Neural crest cell (in vitro differentiated cells): ENCODE measurements around the gene CCDC170. TPM values are rescaled to one million over a fixed set of nuclear protein-coding genes. Genes with fewer than 3 reads are reported as not detected.
"Not testable (repeated sequence)": the region's sequence is repeated elsewhere in the genome, so short reads cannot be mapped to it uniquely, and the experiment has no call there.

ENCODE experiments used
- DNase-seq: peaks from one replicate; pipeline ENCODE4 v3.0.0; 2021; ENCODE audit warnings: low read depth, mixed read lengths, low spot score
- H3K27ac Mint-ChIP-seq: one replicate; pipeline ENCODE4 v1.8.0; 2021; ENCODE audit warnings: mild to moderate bottlenecking, mixed read lengths; ENCODE audit not compliant: unreplicated experiment
- H3K27me3 Mint-ChIP-seq: 2 replicates; pipeline ENCODE4 v1.8.0; 2021; ENCODE audit warnings: low read depth, mild to moderate bottlenecking, mixed read lengths
- H3K36me3 Mint-ChIP-seq: 2 replicates; pipeline ENCODE4 v1.8.0; 2021; ENCODE audit warnings: low read depth, mild to moderate bottlenecking, mixed read lengths
- H3K4me1 Mint-ChIP-seq: 2 replicates; pipeline ENCODE4 v1.8.0; 2021; ENCODE audit warnings: mixed read lengths
- H3K4me3 Mint-ChIP-seq: one replicate; pipeline ENCODE4 v1.8.0; 2021; ENCODE audit warnings: mild to moderate bottlenecking, mixed read lengths
- H3K9me3 Mint-ChIP-seq: 2 replicates; pipeline ENCODE4 v1.8.0; 2021; ENCODE audit warnings: mixed read lengths
- total RNA-seq: library from RNA; stranded (reverse); gene quantifications from 2 replicates; pipeline ENCODE4 v1.2.1, GENCODE V29; 2021
- TF ChIP-seq, protein P1 (sequence below): fragments of 200-600 bp; sonication (generic); conservative IDR thresholded peaks from 2 replicates; pipeline ENCODE4 v1.5.0; 2021; ENCODE audit warnings: antibody characterized with exemption, mild to moderate bottlenecking

CCDC170 gene
- total RNA-seq, 1 donor from 2014 or later = 0.37 TPM

DNA sequence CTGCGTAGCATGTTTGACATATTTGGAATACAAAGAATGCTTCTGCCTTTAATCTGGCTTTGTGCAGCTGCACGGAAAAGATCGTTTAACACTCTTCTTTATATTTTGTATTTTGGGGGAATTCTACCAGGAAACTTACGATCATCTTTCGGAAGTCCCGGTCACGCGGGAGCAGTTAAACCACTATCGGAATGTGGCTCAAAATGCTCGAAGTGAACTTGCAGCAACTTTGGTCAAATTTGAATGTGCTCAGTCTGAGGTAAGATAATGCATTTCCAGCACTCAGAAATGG is 42.3 kb downstream of the CCDC170 start:
- Mint-ChIP-seq H3K4me1 (no peaks in the 10 kb centered on the region), H3K4me3 (no peak overlapping the region), H3K36me3 (peaks cover 2% of the 10 kb centered on the region), H3K27ac (no peak overlapping the region), H3K9me3 (peaks cover 20% of the 10 kb centered on the region), H3K27me3 (no peaks in the 10 kb centered on the region)
- DNase-seq = no peak
- TF ChIP-seq, protein P1, sequence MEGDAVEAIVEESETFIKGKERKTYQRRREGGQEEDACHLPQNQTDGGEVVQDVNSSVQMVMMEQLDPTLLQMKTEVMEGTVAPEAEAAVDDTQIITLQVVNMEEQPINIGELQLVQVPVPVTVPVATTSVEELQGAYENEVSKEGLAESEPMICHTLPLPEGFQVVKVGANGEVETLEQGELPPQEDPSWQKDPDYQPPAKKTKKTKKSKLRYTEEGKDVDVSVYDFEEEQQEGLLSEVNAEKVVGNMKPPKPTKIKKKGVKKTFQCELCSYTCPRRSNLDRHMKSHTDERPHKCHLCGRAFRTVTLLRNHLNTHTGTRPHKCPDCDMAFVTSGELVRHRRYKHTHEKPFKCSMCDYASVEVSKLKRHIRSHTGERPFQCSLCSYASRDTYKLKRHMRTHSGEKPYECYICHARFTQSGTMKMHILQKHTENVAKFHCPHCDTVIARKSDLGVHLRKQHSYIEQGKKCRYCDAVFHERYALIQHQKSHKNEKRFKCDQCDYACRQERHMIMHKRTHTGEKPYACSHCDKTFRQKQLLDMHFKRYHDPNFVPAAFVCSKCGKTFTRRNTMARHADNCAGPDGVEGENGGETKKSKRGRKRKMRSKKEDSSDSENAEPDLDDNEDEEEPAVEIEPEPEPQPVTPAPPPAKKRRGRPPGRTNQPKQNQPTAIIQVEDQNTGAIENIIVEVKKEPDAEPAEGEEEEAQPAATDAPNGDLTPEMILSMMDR = no peak

DNA sequence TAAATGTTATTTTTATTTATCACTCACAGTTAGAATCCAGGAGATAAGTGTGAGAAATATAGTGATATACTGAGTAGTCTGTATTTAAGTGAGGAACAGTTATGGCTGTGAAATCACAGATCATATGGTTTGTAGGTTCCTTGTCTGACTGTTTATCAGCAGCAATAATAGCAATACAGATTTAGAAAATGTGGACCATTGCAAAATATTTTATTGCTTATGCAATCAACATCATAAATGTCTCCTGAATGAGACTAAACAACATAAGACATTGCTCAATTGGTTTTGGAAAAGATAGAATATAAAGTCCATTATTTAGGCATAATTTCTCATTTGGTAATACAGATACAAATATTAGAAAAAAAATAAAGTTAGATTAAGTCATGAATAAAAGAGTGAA is 43.7 kb downstream of the CCDC170 start:
- Mint-ChIP-seq H3K4me3 (no peak overlapping the region), H3K36me3 (peaks cover 2% of the 10 kb centered on the region), H3K4me1 (no peaks in the 10 kb centered on the region), H3K27ac (no peak overlapping the region), H3K9me3 (peaks cover 18% of the 10 kb centered on the region), H3K27me3 (no peaks in the 10 kb centered on the region)
- no peak for DNase-seq
- TF ChIP-seq, protein P1 = no peak

DNA sequence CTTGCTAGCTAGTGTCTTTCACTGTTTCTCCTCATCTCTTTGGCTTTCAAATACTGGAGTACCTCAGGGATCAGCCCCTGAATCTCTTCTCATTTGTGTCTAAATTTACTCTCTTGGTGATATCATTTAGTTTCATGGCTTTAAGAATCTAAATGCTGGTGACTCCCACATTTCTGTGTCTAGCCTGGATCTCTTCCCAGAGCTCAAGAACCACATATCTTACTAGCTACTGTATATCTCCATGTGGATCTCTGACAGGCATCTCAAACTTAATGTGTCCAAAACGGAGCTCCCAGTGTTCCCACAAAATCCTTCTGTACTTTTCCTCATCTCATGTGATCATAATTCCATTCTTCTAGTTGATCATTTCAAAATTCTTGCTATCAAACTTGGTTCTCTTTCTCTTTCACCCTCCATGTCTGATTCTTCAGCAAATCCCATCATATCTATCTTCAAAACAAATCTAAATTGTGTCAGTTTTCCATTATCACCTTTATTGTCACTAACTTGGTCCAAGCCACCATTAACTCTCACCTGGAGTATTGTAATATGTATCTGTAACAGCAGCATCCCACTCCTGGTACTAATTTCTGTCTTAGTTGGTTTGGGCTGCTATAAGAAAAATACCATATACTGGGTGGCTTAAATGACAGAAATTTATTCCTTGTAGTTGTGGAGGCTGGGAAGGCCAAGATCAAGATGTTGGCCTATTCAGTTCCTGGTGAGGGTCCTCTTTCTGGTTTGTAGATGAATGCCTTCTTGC is 45.9 kb downstream of the CCDC170 start:
- TF ChIP-seq, protein P1 = no peak
- no peak overlapping the region for H3K27ac Mint-ChIP-seq
- H3K9me3 Mint-ChIP-seq = peaks cover 15% of the 10 kb centered on the region
- H3K4me3 Mint-ChIP-seq = no peak overlapping the region
- H3K4me1 Mint-ChIP-seq = no peaks in the 10 kb centered on the region
- no peak for DNase-seq
- H3K27me3 Mint-ChIP-seq = no peaks in the 10 kb centered on the region
- peaks cover 2% of the 10 kb centered on the region for H3K36me3 Mint-ChIP-seq

DNA sequence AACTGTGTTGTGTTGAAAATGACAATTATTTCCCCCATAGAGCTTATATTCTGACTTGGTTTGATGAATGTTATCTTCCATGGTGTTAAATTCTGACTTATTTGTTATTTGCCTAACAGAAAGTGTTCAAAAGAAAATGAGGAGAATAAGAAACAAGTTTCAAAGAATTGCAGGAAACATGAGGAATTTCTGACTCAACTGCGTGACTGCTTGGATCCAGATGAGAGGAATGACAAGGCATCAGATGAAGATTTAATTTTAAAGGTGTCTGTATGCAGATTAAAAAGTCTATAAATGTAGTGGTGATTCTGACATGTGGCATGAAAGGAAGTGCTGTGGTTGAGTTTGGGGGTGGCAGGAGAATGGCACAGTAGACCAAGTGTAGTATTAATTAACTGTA is 50.6 kb downstream of the CCDC170 start:
- H3K27me3 Mint-ChIP-seq = no peaks in the 10 kb centered on the region
- peaks cover 2% of the 10 kb centered on the region for H3K36me3 Mint-ChIP-seq
- H3K4me3 Mint-ChIP-seq = no peak overlapping the region
- H3K4me1 Mint-ChIP-seq = no peaks in the 10 kb centered on the region
- peaks cover 11% of the 10 kb centered on the region for H3K9me3 Mint-ChIP-seq
- TF ChIP-seq, protein P1 = no peak
- no peak overlapping the region for H3K27ac Mint-ChIP-seq
- no peak for DNase-seq

DNA sequence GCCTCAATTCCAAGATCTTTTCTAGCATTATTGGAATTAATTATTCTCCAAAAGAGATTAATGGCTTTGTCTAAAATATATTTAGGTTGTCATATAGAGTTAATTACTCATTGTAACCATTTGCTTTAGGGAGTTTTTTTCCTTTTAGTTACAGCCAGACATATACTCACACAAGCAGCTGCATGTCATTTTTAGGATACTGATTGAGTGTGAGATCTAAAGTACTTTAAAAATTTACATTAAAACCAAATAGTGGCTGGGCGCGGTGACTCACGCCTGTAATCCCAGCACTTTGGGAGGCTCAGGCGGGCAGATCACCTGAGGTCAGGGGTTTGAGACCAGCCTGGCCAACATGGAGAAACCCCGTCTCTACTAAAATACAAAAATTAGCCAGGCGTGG is 51.1 kb downstream of the CCDC170 start:
- not testable (repeated sequence) for H3K4me3 Mint-ChIP-seq, H3K36me3 Mint-ChIP-seq, DNase-seq, H3K27ac Mint-ChIP-seq, H3K27me3 Mint-ChIP-seq, H3K4me1 Mint-ChIP-seq, H3K9me3 Mint-ChIP-seq

DNA sequence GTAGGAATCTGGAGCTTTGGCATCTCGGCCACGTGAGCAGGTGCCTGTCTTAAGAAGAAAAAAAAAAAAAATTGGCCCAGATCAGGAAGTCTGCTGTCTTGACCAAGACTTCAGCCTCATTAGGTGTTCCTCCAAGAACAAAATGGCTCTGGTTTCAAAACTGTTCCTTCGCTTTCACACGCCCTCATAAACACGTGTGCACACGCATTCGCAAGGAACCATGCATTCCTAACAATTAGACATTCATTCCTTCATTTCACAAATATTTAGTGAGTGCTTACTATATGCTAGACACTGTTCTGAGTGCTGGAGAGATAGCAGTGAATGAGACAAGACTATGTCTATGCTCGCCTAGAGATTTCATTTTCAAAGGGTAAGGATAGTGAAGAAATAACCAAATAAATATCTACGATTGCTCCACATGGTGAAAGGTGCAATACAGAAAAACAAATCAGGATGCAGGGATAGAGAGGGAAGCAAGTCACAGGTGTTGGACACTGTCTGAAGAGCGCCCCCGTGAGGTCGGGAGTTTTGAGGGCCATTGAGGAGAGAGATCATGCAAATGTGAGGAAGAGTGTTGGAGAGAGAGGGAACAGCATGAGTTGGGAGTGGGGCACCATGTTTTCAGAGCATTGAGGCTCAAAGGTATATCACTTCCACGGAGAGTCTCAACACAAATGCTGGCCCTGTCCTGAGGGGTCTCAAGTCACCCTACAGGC is 53.3 kb downstream of the CCDC170 start:
- Mint-ChIP-seq H3K27ac (no peak overlapping the region), H3K27me3 (no peaks in the 10 kb centered on the region), H3K36me3 (no peaks in the 10 kb centered on the region), H3K9me3 (no peaks in the 10 kb centered on the region), H3K4me3 (no peak overlapping the region), H3K4me1 (no peaks in the 10 kb centered on the region)
- no peak for DNase-seq
- TF ChIP-seq, protein P1 = no peak
